GM18873 (cell line): Measurements from ENCODE around the gene BSN.

ENCODE experiments used
- ATAC-seq: cut with Tn5 transposase; IDR thresholded peaks from one replicate; pipeline ENCODE4 v1.9.1; 2021; ENCODE audit warnings: mild to moderate bottlenecking, moderate library complexity, moderate number of reproducible peaks; ENCODE audit not compliant: unreplicated experiment, low FRiP score

The BSN gene

DNA sequence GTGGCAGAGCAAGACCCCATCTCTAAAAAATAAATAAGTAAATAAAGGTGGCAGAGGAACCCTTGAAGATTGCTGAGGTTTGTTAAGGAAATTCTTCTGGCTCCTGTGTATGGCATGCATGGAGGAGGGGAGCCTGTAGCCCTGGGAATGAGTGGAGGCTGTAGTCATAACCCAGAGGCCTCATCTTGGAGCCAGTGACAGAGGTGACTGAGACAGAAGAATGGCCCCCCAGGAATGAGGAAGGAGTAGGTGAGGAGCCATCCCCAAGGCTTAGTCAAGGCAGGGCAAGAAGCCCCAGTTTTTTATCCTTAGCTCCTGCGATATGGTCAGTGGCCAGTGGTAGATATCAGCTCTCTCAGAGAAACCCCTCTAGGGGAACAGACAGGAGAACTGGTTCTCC lies 46.5 kb downstream of the BSN start:
- ATAC-seq: no peak

DNA sequence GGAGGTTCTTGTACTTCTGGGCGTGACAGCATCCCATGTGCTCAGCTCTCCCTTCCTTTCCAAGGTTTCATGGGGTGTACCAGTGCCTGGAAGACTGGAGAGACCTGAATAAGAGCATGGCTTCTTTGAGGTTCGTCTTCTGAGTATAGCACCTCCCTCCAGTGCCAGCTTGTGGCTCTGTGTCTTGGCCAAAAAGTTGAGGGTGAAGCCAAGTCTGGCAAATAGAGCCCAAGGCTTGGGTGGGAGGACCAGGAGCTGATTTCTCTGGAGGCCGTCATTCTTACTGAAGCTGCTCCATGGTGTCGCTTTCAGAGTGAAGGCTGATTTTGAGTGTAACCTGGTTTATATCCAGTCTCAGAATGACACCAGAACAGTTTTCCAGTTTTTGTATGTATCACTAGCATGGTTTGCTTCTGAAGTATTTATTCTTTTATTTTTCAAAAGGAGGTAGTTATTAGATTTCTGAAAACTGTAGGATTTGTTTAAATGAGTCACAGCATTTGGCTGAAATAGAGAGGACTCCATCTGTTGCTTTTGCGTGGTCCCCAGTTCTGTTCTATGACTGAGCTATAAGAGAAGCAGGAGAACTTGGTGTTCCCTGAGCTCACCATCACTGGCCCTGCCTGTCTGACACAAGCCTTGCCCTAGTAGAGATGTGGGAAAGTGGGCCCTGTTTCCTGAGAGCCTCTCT lies 47.2 kb downstream of the BSN start:
- ATAC-seq: no peak

DNA sequence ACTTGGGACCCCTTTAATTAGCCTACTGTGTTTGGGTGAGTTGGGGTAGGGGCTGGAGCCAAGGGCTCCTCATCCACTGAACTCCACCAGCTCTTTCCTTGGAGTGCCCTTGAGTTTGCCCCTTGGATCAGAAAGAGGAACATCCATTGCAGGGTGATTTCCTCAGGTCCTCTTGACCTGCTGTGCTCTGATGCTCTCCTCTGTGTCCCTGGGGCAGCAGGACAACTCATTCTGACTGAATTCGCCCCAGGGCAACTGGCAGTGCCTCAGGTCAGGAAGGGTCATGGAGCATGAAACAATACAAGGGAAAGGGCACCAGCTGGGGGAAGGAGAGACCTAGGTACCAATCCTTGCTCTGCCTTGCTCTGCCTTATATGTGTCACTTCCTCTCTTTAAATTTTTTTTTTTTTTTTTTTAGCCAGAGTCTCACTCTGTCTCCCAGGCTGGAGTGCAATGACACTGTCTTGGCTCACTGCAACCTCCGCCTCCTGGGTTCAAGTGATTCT lies 47.8 kb downstream of the BSN start:
- ATAC-seq: no peak

DNA sequence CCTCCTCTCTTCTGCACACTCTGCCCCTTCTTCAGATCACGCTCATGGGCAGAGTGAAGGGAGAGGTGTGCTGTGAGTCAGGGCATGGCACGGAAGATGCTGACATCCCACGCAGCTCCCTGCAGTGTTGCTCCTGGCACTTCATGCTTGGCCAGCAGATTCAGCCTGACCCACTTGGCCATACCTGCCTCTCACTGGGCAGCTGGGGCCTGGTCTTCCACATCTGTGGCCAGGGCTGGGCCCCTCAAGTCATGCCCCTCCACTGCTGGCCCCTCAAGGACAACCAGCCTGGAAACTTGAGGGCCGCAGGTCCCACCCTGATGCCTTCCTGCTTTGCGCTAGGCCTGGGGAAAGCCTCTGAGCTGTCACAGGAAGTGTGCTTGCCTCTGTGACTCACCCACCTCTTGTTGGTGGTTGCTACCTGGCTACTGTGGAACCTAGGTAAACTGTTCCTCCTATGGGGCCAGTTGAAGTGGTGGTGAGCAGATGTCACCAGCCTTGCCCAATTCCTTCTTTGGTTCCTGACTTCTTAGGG lies 48.7 kb downstream of the BSN start:
- ATAC-seq: no peak

DNA sequence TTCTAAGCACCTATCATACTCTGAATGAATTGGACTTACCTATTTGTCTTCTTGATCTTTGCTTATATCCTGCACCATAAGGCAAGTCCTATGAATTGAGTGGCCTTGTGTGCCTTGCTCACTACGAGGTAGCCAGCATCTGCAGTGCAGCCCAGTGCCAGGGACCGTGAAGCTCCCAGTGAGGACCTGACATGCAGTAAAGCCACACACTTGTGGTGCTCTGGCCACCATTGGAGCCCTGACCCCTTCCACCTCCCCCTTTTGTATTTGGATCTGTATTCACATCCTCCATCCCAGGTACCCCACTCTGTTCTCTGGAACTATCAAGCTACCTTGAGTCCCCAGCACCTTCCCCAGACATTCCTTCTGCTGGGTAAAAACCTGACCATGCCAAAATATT lies 52.1 kb downstream of the BSN start:
- ATAC-seq: no peak

DNA sequence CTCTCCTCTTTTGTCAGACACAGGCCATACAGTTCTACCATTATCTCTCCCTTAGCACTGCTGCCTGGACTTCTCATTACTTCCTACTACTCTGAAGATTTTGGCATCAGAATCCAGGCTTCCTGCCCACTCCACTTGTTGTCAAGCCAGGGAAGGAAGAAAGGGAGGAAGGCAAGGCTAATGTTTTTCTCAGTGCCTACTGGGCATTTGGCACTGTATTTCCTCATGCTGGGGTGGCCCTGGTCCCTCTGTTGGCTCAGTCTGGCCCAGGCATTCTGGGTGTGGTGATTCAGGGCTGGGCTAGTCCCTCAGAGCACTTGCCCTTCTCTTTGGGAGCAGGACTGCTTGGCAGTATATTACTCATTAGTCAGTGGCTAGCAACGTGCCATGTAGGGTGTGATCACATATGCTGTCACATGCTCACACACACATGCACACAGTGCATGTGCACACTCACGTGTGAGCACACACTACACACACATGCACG lies 52.9 kb downstream of the BSN start:
- no peak for ATAC-seq

DNA sequence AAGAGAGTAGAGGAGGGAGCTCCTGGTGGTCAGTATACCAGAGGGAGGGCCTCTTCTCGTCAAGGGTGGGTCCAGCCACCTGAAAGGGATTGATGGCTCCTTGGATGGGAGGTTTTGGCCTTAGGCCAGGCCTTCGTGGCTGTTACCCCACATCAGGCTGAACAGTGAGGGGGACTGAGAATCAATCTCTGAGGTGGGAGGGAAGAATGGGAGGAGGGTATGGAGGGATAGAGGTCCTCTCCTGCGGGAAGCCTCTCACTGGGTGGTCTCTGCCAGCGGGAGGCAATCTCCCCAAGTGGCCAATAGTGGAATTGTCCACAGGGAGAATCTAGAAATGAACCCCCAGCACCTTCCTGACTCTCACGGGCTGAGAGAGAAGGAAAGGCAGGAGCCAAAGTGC lies 53.5 kb downstream of the BSN start:
- ATAC-seq: no peak

DNA sequence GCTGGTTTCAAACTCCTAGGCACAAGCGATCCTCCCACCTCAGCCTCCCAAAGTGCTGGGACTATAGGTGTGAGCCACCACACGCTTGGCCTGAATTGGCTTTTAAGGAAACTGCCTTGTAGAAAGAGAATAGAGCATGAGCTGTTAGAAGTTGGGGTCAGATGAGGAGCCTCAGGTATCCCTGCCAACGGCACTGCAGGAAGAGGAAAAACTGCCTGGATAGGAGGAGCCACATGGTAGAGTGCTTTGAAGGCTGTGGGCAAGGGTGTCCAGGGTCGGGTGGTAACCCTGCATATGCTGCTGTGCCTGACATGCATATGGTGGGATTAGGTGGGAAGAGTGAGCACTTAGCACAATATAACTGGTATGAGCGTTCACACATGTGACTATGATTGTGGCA lies 55.0 kb downstream of the BSN start:
- ATAC-seq: no peak

DNA sequence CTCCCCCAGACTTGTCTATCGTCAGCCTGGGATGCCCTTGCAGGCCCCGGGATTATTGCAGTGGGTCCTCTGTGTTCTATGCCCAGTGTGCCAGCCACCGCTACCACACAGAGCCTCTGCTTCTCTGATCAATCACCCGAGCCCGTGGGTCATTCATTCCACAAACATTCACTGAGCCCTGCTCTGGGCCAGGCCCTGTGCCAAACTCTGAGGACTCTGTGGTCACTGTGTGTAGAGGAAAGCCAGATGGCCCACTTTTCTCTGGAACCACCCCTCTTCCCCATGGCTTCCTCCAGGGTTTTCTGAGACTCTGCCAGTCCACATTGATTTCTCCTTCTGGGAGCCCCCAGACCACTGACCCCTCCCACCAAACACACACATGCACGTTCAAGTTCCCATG lies 55.5 kb downstream of the BSN start:
- ATAC-seq: no peak

DNA sequence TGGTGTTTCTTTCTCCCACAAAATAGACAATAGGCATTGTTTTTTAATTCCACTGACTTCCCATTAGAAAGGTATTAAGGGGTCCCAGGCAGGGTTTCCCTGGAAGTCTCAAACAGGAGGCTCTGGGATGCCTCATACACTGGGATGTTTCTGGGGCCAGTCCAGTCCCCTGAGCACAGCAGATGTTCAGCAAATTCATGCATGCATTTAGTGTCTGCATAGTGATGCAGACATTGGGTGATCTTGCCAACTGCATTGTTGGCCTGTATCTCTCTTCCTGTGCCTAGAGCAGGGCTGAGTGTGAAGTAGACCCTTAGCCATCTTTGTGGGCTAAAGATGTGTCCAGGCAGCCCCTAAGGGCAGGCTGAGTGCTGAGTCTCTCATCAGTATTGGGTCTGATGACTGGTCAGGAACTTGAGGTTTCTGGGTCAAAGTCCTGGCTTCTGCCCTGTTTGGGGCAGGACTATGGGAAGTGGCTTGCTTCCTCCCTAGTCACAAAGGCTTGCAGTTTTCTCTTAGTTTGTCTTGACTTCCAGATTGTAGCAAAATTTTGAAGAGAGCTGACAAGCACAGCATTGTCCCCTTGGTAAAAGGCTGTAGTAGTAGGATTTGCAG lies 56.5 kb downstream of the BSN start:
- no peak for ATAC-seq

DNA sequence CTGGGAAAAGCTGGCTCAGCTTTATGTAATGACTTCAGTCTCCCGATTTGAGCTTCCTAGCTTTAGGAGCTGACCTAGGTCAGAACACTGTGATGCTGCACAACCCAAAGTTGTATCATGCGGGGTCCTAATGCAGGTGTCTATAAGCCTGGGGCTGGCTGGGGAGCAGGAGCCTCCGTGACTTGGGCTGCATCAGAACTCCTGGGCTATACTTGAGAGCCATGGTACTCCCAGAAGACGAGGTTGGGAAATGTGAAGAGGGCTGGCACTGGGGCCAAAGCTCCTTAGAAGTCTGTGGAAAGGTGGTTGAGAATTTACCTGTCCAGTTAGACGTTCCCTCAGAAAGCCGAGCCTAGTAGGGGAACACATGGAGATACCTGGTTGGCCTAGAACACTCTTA lies 57.0 kb downstream of the BSN start:
- ATAC-seq: no peak

DNA sequence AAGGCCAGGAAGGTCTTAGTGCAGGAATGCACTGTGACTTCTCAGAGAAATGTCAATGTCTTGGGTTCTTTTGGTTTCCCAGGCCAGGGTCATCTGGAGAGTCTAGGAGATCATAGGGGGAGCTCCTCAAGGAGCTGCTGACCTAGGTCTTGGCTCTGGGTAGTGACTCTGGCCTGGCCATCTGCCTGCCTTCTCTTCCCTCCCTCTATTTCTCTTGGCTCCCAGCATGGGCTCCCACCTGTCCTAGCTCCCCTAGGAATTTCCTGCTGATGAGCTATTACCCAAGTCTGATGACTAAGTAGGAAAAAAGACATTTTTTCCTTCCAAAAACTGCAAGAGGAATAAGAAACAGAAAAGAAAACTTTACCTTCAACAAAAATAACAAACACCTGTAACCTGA lies 57.4 kb downstream of the BSN start:
- no peak for ATAC-seq

DNA sequence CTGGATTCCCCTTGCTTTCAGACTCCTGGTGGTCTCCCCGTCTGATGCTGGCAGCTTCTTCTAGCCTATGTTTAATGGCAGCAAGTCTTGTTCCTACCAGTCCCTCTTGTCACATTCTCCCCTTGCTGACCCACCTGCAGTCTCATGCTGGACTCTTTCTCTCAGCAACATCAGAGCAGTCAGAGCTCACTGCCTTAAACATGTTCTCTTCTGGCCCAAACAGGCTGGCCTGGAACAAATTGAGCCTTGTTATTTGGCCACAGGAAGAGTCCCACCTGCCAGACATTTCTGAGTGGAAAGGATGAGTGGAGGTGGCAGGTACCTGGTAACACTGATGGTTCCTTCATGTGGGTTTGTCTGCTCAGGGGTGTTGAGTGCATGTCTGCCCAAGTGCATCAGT lies 60.7 kb downstream of the BSN start:
- no peak for ATAC-seq

DNA sequence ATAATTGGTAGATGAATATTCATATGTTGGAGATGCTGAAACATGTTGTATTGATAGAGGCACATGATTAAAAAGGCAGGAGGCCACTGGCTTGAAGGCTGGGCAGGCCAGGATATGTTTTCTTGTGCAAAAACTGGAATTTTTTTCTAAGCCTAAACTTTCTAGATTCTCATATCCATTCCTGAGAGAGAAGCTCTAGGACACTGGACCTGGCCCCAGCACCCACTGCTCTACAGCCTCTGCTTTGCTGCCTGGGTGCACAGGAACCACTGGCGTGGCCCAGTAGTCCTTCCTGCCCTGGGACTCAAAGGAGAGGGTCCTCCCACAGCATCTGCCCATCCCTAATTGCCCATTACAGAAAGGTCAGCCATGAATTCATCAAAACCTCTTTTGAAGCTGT lies 61.8 kb downstream of the BSN start:
- no peak for ATAC-seq

DNA sequence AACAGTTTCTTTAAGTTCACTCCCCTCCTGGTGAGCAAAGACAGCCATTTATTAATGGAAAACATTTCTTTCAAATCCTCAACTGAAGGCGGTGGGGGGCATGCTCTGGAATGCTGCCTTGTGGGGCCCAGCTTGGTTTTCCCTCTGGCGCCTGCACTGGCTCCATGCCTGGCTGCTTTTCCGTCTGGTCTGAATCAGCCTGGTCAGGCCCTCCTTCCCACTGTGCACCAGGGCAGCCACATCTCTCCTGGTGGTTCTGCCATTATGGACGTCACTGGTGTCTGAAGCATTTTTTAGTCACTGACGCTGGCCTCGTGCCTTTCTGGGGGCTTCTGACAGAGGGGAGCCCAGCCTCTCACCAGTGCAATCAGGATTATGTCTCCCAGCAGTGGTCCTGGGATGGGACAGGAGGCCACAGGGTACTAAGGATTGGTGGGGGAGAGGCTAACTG lies 62.2 kb downstream of the BSN start:
- no peak for ATAC-seq

DNA sequence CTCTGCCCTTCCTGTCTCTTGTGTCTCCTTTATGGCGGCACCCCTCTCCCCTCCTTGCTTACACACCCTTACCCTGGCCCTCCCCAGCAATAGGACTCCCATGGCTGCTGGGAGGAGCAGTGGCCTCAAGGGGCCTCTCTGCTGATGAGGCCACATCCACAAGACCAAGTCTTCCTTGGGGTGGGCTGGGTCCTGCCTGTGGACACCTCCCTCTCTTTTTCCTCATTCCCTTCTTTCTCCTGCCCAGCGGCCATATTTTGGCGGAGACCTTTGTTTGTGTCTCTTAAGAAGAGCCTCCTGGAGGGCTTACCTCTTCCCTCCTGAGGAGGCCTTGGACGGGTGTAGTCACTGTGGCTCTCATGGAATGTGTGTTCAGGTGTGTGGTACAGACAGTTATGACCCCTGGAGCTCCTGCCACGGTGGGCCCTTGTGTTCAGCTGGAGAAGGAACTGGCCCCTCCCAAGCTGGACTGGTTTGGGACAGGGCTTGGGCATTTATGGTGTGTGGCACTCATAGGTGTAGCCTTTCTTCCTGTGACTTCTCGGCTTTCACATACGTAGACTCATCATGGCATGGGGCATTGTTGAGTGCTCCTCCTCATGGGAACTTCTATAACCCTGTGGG lies 63.2 kb downstream of the BSN start:
- ATAC-seq: no peak

DNA sequence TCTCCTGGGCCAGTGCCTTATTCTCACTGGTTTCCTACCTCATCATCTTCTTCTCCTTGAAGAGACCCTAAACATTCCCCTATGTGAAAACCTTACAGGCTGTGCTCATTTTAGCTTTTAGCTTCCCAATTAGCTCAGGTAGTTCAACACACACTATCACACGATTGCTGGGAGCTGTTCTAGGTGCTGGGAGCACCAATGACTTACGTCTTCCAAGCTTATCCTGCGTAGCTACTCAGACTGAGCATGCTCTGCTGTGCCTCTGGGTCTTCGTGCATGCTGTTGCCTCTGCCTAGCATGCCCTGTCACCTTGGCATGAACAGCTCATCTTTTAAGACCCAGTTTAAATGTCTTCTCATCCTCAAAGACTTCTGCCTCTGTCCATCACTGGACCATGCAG lies 64.1 kb downstream of the BSN start:
- no peak for ATAC-seq

DNA sequence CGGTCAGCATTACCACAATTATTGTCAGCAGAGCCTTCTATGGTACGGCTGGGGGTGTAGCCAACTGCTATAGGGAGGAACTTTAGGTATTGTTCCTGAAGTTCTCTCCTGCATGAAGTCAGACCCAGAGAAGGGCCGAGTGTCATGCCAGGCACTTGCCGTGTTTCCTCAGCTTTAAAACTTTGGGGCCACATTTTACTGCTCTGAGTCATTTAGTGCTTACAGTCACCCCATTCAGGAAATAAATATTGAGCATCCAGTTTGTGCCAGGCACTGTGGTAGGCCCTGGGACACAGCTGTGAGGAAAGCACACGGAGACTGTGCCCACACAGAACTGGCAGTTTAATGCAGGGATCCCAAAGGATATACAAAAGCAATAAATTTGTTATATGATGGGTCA lies 65.4 kb downstream of the BSN start:
- ATAC-seq: no peak

DNA sequence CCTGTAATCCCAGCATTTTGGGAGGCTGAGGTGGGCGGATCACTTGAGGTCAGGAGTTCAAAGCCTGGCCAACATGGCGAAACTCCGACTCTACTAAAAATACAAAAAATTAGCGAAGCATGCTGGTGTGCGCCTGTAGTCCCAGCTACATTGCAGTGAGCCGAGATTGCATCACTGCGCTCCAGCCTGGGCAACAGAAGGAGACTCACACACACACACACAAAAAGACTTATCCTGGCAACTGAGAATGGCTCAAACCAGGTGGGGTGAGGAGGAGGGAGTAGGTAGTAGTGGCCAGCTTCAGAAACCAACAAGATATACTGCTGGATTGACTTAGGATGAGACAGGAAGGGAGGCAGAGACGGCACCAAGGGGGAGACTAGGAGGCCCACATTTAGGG lies 66.5 kb downstream of the BSN start:
- ATAC-seq: no peak

DNA sequence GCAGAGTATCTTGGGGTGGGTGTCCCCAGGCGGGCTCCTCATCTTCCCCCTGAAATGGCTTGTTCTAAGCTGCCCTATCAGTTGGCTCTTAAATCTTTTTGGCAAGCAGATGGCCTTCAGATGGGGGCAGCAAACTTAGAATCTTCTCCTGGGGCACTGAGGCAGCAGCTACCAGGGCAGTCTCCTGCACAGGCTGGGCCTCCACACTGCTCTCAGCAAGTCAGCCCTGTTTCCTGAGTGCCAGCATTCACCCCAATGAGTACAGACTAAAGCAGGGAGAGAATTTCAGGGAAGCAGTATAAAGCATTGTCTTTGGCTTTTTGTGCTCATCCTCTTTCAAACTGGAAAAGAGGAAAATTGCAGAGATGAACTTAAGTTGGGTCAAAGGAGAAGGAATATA lies 68.8 kb downstream of the BSN start:
- no peak for ATAC-seq

DNA sequence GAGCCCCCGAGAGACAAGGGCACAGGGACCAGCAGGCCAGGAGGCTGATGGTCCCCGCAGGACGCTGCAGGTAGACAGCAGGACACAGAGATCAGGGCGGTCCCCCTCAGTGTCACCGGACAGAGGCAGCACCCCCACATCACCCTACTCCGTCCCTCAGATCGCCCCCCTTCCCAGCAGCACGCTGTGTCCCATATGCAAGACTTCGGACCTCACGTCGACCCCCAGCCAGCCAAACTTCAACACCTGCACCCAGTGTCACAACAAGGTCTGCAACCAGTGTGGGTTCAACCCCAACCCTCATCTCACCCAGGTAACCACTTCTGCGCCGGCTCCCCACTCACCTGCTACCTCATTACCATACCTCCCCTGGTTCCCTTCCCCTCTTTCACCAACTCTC lies 70.8 kb downstream of the BSN start:
- ATAC-seq: no peak
